T-cell (primary cell): ENCODE data around the gene AARSD1. TPM values are rescaled to one million over a fixed set of nuclear protein-coding genes. Genes with fewer than 3 reads are reported as not detected.
A peak's percentile ranks its signal among the peaks of the same experiment; 100 is the strongest.
"Not testable (repeated sequence)": the region's sequence is repeated elsewhere in the genome, so short reads cannot be mapped to it uniquely, and the experiment has no call there.

Experiments used
- ATAC-seq, 4 experiments: fragments of 200-7000 bp in 3 of 4; fragments of 150-1000 bp in 1 of 4; cut with Tn5 transposase; replicated peaks in 1 of 4; 1 replicate in 3 of 4; 2 replicates in 1 of 4; pipeline ENCODE4 v1.10.0; 2021; ENCODE audit warnings: moderate library complexity in 3 of 4, mild to moderate bottlenecking in 2 of 4, moderate number of reproducible peaks in 1 of 4
- CTCF ChIA-PET, 2 donors: fragments of 300-600 bp; sonication (Branson Sonifier 250); formaldehyde crosslinking; loops; one replicate each; lab custom pipeline; 2022; ENCODE audit warnings: antibody characterized with exemption in 2 of 2; lab: Charles Lee
- POLR2A ChIA-PET, 2 donors: fragments of 300-600 bp; sonication (Branson Sonifier 250); formaldehyde crosslinking; loops; one replicate each; lab custom pipeline; 2022; ENCODE audit warnings: antibody characterized with exemption in 2 of 2; lab: Charles Lee
- DNase-seq, 35 experiments: peaks; one replicate each; pipeline versions ENCODE4 v3.0.0 to v3.0.0-alpha.2; 2013 to 2023
- H3K27ac ChIP-seq: one replicate; pipeline ENCODE4 v1.5.1; 2013; ENCODE audit warnings: low read length
- H3K27me3 ChIP-seq, 2 experiments: replicated peaks in 1 of 2; 1 replicate in 1 of 2; 2 replicates in 1 of 2; pipeline versions ENCODE4 v1.6.1 to v1.7.0; 2013; ENCODE audit warnings: low read length in 1 of 2, mixed read lengths in 1 of 2; ENCODE audit not compliant: control insufficient read depth in 2 of 2, insufficient read depth in 2 of 2; ENCODE audit errors: extremely low read depth in 1 of 2
- H3K36me3 ChIP-seq, 2 donors: 1 replicate in 1 of 2; 2 replicates in 1 of 2; pipeline versions ENCODE4 v1.6.1 to v1.7.0; 2013; ENCODE audit warnings: low read length in 1 of 2; ENCODE audit not compliant: control insufficient read depth in 2 of 2, insufficient read depth in 1 of 2; ENCODE audit errors: extremely low read depth in 1 of 2
- H3K4me1 ChIP-seq, 2 experiments: 1 replicate in 1 of 2; 2 replicates in 1 of 2; pipeline versions ENCODE4 v1.6.1 to v1.7.0; 2013; ENCODE audit warnings: low read length in 2 of 2, mixed read lengths in 1 of 2; ENCODE audit not compliant: insufficient read depth in 2 of 2, control insufficient read depth in 1 of 2; ENCODE audit errors: extremely low read depth in 1 of 2
- H3K4me3 ChIP-seq, 2 donors: 1 replicate in 1 of 2; 2 replicates in 1 of 2; pipeline versions ENCODE4 v1.5.1 to v1.7.0; 2013; ENCODE audit warnings: mild to moderate bottlenecking in 2 of 2, low read length in 1 of 2, moderate library complexity in 1 of 2; ENCODE audit not compliant: control insufficient read depth in 1 of 2; ENCODE audit errors: extremely low read depth in 1 of 2
- H3K9me3 ChIP-seq: 2 replicates; pipeline ENCODE4 v1.7.0; 2013
- H3K27ac Mint-ChIP-seq, 2 donors: one replicate each; pipeline ENCODE4 v1.8.0; 2020 to 2021; ENCODE audit warnings: mild to moderate bottlenecking in 2 of 2, mixed read lengths in 2 of 2
- H3K27me3 Mint-ChIP-seq, 2 donors: one replicate each; pipeline ENCODE4 v1.8.0; 2021 to 2022; ENCODE audit warnings: mixed read lengths in 2 of 2
- H3K36me3 Mint-ChIP-seq: one replicate; pipeline ENCODE4 v1.8.0; 2021; ENCODE audit warnings: mixed read lengths
- H3K4me1 Mint-ChIP-seq, 3 donors: one replicate each; pipeline ENCODE4 v1.8.0; 2020 to 2022; ENCODE audit warnings: mixed read lengths in 3 of 3, mild to moderate bottlenecking in 1 of 3
- H3K4me3 Mint-ChIP-seq, 3 donors: one replicate each; pipeline ENCODE4 v1.8.0; 2020 to 2022; ENCODE audit warnings: mild to moderate bottlenecking in 3 of 3, mixed read lengths in 3 of 3, moderate library complexity in 3 of 3
- H3K9me3 Mint-ChIP-seq, 3 donors: one replicate each; pipeline ENCODE4 v1.8.0; 2020 to 2022; ENCODE audit warnings: mixed read lengths in 3 of 3
- WGBS: methylation state at CpG from one replicate; pipeline ENCODE4 v1.1.5; 2013; ENCODE audit warnings: missing lambda C conversion rate; ENCODE audit not compliant: insufficient coverage; 5-methylcytosine and 5-hydroxymethylcytosine counted together
- total RNA-seq, 35 experiments: library from RNA in 6 of 35; stranded (reverse) in 6 of 35; fragments of 120-200 nt in 1 of 35; gene quantifications; one replicate each; pipeline versions ENCODE4 v1.2.1 to v1.2.4 and lab custom pipeline; 2013 to 2026

AARSD1 gene
- total RNA-seq, 5 donors from 2014 or later (not counting 1 experiment from before 2014, with no cell fraction given), result 54.1 to 65.2 (median 60.0) TPM

DNA sequence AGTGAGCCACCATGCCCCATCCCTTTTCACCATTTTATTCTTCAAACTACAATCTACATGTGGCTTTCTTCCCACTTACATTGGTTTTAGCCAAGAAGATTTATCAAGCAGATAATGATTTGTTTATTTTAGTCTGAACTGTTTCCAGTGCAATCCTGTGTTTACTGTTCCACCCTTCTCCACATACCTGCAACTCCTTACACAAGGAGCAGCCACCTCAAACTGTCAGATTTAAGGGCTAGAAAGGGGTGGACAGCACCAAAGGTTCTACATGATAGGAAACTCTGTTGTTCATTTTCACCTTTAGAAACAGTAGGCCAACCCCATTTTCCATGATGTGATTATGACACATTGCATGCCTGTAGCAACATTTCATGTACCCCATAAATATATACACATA, 18.0 kb upstream of the AARSD1 start:
- Mint-ChIP-seq H3K36me3 (peaks cover 18% of the 10 kb centered on the region), H3K27me3 (no peaks in the 10 kb centered on the region), H3K4me3 (peak overlapping the region; percentile 96 to 98 (median 96)), H3K4me1 (peaks cover 34 to 44% (median 40%) of the 10 kb centered on the region in 3 donors), H3K27ac (no peak overlapping the region), H3K9me3 (no peaks in the 10 kb centered on the region)
- Histone ChIP-seq H3K36me3 (peaks cover 5 to 20% of the 10 kb centered on the region in 2 donors), H3K4me3 (no peak overlapping the region), H3K4me1 (peaks cover 13 to 23% of the 10 kb centered on the region in 2 experiments), H3K9me3 (no peaks in the 10 kb centered on the region), H3K27me3 (no peaks in the 10 kb centered on the region), H3K27ac (no peak overlapping the region)
- ChIA-PET CTCF (interaction anchor here in 1 of 2 donors (0.6 kb wide), 1 partner anchor 13 kb away, joined by 7 read pairs; no protein-coding TSS in a partner anchor), POLR2A (interaction anchor here in 1 of 2 donors (0.7 kb wide), 1 partner anchor 13 kb away, joined by 5 read pairs; no protein-coding TSS in a partner anchor)
- no peak for ATAC-seq
- no peak for DNase-seq

DNA sequence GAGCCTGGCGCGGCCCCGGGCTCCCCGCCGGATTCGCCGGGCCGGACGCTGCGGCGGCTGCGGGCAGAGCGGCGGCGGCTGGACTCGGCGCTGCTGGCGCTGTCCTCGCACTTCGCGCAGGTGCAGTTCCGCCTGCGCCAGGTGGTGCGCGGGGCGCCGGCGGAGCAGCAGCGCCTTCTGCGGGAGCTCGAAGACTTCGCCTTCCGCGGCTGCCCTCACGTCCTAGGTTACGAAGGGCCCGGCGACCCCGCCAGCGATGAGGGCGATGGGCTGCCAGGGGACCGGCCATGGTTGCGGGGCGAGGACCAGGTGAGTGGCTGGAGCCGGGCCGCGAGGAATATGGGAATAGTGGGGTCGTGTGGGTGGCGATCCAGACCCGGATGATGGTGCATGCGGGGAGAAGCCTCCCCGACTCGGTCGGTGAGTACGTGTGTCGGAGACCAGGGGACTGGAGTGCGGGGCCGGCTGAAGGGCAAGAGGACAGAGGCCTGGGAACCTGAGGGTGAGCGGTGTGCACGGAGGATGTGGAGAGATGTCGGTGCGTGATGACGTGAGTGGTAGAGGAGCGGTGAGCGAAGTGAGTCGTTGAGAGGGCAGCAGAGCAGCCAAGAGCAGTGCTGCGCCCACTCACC, 16.6 kb upstream of the AARSD1 start:
- no peaks in the 10 kb centered on the region for H3K9me3 ChIP-seq
- no peaks in the 10 kb centered on the region for H3K9me3 Mint-ChIP-seq
- no peaks in the 10 kb centered on the region for H3K27me3 Mint-ChIP-seq
- peaks cover 13 to 23% of the 10 kb centered on the region in 2 experiments for H3K4me1 ChIP-seq
- H3K4me3 ChIP-seq, result peak overlapping the region; percentile 69 to 83
- under 1% methylated on average over 61 of the region's 67 CpGs for WGBS
- peaks cover 12% of the 10 kb centered on the region for H3K36me3 Mint-ChIP-seq
- peak overlapping the region; percentile 85 to 88 for H3K27ac Mint-ChIP-seq
- peaks cover 0 to 10% of the 10 kb centered on the region in 2 donors for H3K36me3 ChIP-seq
- H3K27ac ChIP-seq, result peak overlapping the region; percentile 31
- H3K27me3 ChIP-seq, result no peaks in the 10 kb centered on the region
- peaks cover 34 to 43% (median 40%) of the 10 kb centered on the region in 3 donors for H3K4me1 Mint-ChIP-seq
- ATAC-seq (peak; percentile 73 to 81 (median 76)), DNase-seq (peak in 34 of 35 experiments; percentile 7 to 75 (median 40))
- ChIA-PET CTCF (interaction anchor here in 1 of 2 donors (1.0 kb wide), 1 partner anchor 17 kb away, joined by 6 read pairs; the partner anchor contains the start of gene RPL27), POLR2A (no interaction called here)
- H3K4me3 Mint-ChIP-seq, result peak overlapping the region; percentile 96 to 98 (median 96)

DNA sequence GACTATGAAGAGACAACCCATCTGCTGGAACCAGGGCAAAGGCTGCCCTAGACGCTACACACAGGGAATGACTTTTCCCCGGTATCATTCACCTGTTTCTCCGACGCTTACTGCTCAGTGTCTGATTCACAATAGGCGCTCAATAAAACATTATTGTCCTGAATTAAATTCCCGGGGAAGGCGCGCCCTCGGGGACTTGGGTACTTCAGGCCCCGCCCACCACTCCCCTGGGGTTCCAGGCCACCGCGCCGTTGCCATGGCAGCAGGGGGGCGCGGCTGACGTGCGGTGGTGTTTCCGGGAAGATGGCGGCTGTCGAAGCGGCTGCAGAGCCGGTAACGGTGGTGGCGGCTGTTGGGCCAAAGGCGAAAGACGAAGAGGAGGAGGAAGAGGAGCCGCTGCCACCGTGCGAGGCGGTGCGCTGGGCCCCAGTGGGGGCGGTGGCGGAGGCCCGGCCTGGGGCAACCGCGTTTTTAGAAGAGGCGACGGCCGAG, 16.1 kb upstream of the AARSD1 start, which contains the start of gene RUNDC1:
Gene RUNDC1, plus strand, starts transcription at position 292 of the 492 bp plus-strand sequence. Its CDS starts 12 bp downstream, at position 304.
- ChIA-PET POLR2A (no interaction called here), CTCF (interaction anchor here in 1 of 2 donors (1.0 kb wide), 1 partner anchor 18 kb away, joined by 6 read pairs; the partner anchor contains the start of gene RPL27)
- under 1% methylated on average over 39 of the region's 39 CpGs for WGBS
- Mint-ChIP-seq H3K9me3 (no peaks in the 10 kb centered on the region), H3K4me3 (peak within 1 kb of the TSS; percentile 97 to 99 (median 98)), H3K27me3 (no peaks in the 10 kb centered on the region), H3K27ac (peak within 1 kb of the TSS; percentile 96 to 97), H3K36me3 (peaks cover 8% of the 10 kb centered on the region), H3K4me1 (peaks cover 32 to 40% (median 40%) of the 10 kb centered on the region in 3 donors)
- peaks cover 13 to 23% of the 10 kb centered on the region in 2 experiments for H3K4me1 ChIP-seq
- no peaks in the 10 kb centered on the region for H3K27me3 ChIP-seq
- H3K27ac ChIP-seq, result peak within 1 kb of the TSS; percentile 60
- no peaks in the 10 kb centered on the region for H3K9me3 ChIP-seq
- peaks cover 0 to 5% of the 10 kb centered on the region in 2 donors for H3K36me3 ChIP-seq
- ATAC-seq, result peak; percentile 91 to 94 (median 92)
- DNase-seq, result peak; percentile 78 to 95 (median 87)
- H3K4me3 ChIP-seq, result peak within 1 kb of the TSS; percentile 69 to 83

DNA sequence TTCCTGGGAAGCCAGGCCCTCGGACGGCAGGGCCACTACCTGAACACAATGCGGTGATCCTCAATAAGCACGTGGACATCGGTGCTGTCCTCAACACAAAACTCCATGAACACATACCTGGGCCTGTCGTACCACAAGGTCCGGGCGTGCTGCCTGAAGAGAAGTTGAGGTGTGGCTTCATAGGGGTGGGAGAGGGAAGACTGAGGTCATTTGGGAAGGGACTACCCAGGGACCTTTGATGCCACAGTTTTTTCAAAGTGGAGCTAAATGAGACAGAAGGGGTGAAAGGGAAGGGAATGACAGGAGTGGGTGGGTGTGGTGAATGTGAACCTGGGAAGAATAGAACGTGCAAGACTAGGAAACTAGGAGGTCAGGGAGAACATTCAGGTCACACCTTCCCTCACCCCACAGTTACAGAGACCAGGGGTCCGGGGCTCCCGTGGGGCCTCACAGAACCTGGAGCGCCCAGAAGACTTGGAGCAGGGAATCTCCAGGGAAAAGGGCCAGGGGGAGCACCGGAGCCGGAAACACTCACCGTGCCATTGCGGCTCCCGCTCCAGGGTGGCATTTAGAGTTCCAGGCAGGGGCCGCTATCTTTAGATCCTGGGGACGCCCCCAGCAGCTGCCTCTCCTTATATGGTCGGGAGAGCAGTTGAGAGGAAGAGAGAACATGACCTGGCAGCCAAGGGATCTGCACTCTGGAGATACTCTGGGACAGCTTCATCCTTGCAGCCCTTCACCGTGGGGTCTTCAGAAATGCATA, 15.4 kb upstream of the AARSD1 start, which contains the start of gene PTGES3L:
Gene PTGES3L, minus strand, starts transcription at position 570 of the 763 bp plus-strand sequence. Its CDS starts 27 bp downstream, at position 543.
- Histone ChIP-seq H3K4me1 (peaks cover 13 to 23% of the 10 kb centered on the region in 2 experiments), H3K27ac (peak within 1 kb of the TSS; percentile 60), H3K27me3 (no peaks in the 10 kb centered on the region), H3K36me3 (peaks cover 0 to 3% of the 10 kb centered on the region in 2 donors), H3K9me3 (no peaks in the 10 kb centered on the region), H3K4me3 (peak within 1 kb of the TSS; percentile 69 to 83)
- Mint-ChIP-seq H3K4me3 (peak within 1 kb of the TSS; percentile 97 to 99 (median 98)), H3K36me3 (peaks cover 4% of the 10 kb centered on the region), H3K4me1 (peaks cover 32 to 36% (median 35%) of the 10 kb centered on the region in 3 donors), H3K27me3 (no peaks in the 10 kb centered on the region), H3K9me3 (no peaks in the 10 kb centered on the region), H3K27ac (peak within 1 kb of the TSS; percentile 96 to 97)
- 24% methylated on average over 9 of the region's 21 CpGs for WGBS
- POLR2A ChIA-PET, result no interaction called here
- peak; percentile 10 to 36 (median 24) for ATAC-seq
- CTCF ChIA-PET, result interaction anchor here in 1 of 2 donors (0.6 kb wide), 2 partner anchors 130 to 705 kb away, joined by 4 read pairs; no protein-coding TSS in a partner anchor
- peak in 3 of 35 experiments; percentile 10 to 24 (median 13) for DNase-seq

DNA sequence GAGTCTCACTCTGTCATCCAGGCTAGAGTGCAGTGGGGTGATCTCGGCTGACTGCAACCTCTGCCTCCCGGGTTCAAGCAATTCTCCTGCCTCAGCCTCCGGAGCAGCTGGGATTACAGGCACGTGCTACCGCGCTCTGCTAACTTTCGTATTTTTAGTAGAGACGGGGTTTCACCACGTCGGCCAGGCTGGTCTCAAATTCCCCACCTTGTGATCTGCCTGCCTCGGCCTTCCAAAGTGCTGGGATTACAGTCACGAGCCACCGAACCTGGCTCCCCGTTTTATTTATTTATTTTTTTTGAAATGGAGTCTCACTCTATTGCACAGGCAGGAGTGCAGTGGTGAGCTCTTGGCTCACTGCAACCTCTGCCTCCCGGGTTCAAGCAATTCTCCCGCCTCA, 11.4 kb upstream of the AARSD1 start:
- H3K27me3 Mint-ChIP-seq, H3K4me3 ChIP-seq, ATAC-seq, H3K27ac Mint-ChIP-seq, H3K27ac ChIP-seq, H3K36me3 Mint-ChIP-seq, H3K4me1 ChIP-seq, CTCF ChIA-PET, DNase-seq, H3K36me3 ChIP-seq, H3K9me3 Mint-ChIP-seq, H3K4me3 Mint-ChIP-seq, POLR2A ChIA-PET, H3K27me3 ChIP-seq, H3K9me3 ChIP-seq: not testable (repeated sequence)
- 96% methylated on average over 10 of the region's 16 CpGs for WGBS
- peaks cover 12 to 19% (median 14%) of the 10 kb centered on the region in 3 donors for H3K4me1 Mint-ChIP-seq

DNA sequence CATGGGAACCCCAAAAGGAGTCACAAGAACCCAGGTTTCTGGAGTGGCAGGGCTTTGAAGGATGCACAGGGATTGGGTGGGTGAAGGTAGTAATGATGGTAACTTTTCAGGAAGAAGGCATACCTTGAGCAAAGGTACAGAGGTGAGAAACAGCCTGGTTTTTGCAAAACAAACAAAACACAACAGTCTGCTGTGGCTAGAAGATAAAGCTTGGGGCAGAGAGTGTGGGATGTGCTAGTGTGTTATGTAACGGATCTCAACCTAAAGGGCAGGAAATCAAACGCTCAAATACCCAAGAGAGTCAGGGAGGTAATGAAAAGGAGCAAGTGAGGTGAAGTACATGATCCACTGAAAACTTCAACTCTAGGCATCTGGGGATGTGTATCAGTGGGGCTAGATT, 11.0 kb upstream of the AARSD1 start:
- ATAC-seq (no peak), DNase-seq (no peak)
- no peak overlapping the region for H3K27ac Mint-ChIP-seq
- Histone ChIP-seq H3K9me3 (no peaks in the 10 kb centered on the region), H3K4me3 (no peak overlapping the region), H3K27ac (no peak overlapping the region), H3K27me3 (no peaks in the 10 kb centered on the region), H3K4me1 (peaks cover 3 to 8% of the 10 kb centered on the region in 2 experiments), H3K36me3 (no peaks in the 10 kb centered on the region)
- no peak overlapping the region for H3K4me3 Mint-ChIP-seq
- no peaks in the 10 kb centered on the region for H3K27me3 Mint-ChIP-seq
- no peaks in the 10 kb centered on the region for H3K9me3 Mint-ChIP-seq
- ChIA-PET POLR2A (no interaction called here), CTCF (no interaction called here)
- no CpG with 5 or more reads among the region's 2 CpGs for WGBS
- no peaks in the 10 kb centered on the region for H3K36me3 Mint-ChIP-seq
- peaks cover 10 to 14% (median 12%) of the 10 kb centered on the region in 3 donors for H3K4me1 Mint-ChIP-seq
